ENCODE results near the gene PRKG1.

DNA sequence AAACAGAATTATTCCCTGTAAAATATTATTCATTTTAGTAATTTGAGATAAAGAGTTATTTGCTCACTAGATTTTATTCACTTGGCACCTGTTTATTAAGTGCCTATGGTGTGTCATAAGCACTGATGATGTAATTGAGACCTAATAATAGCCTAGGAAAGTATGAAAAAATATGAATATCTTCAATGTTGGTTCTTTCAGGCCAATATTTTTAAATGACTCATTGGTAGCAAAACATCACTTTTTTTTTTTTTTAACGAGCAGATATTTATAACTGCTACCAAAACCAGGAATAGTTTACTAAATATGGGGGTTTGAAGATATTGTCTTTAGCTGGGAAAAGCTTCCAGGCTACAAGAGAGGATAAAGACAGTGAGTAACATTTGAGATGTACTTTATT lies 228.0 kb downstream of the PRKG1 start:
- TF ChIP-seq, protein P1, sequence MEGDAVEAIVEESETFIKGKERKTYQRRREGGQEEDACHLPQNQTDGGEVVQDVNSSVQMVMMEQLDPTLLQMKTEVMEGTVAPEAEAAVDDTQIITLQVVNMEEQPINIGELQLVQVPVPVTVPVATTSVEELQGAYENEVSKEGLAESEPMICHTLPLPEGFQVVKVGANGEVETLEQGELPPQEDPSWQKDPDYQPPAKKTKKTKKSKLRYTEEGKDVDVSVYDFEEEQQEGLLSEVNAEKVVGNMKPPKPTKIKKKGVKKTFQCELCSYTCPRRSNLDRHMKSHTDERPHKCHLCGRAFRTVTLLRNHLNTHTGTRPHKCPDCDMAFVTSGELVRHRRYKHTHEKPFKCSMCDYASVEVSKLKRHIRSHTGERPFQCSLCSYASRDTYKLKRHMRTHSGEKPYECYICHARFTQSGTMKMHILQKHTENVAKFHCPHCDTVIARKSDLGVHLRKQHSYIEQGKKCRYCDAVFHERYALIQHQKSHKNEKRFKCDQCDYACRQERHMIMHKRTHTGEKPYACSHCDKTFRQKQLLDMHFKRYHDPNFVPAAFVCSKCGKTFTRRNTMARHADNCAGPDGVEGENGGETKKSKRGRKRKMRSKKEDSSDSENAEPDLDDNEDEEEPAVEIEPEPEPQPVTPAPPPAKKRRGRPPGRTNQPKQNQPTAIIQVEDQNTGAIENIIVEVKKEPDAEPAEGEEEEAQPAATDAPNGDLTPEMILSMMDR (IDR thresholded peaks at IDR 0.05; ENCODE audit: insufficient read depth, low read length, poor library complexity, severe bottlenecking) = no peak
- no peak for TF ChIP-seq EZH2phosphoT487 (conservative IDR thresholded peaks at IDR 0.05; ENCODE audit: low read length)
